ENCODE results near the gene SH3GL3.
A peak's percentile ranks its signal among the peaks of the same experiment; 100 is the strongest.

Gene SH3GL3

GRCh38 chr15:83462026-83462425 lies 14.9 kb downstream of the SH3GL3 start:
- DNase-seq (ENCODE audit: low read depth, low spot score) = no peak

GRCh38 chr15:83462953-83463433 lies 15.9 kb downstream of the SH3GL3 start:
- DNase-seq (ENCODE audit: low read depth, low spot score) = no peak

- no peak for DNase-seq (ENCODE audit: low read depth, low spot score)
These were observed 23.7 kb downstream of the SH3GL3 start for GRCh38 chr15:83470887-83471286.

- no peak for DNase-seq (ENCODE audit: low read depth, low spot score)
These were observed 24.2 kb downstream of the SH3GL3 start for GRCh38 chr15:83471307-83471866.

- DNase-seq (ENCODE audit: low read depth, low spot score) = no peak
These were observed 25.0 kb downstream of the SH3GL3 start for GRCh38 chr15:83472151-83472550.

- DNase-seq (ENCODE audit: low read depth, low spot score) = no peak
These were observed 25.7 kb downstream of the SH3GL3 start for GRCh38 chr15:83472797-83473196.

- DNase-seq (ENCODE audit: low read depth, low spot score) = no peak
These were observed 27.4 kb downstream of the SH3GL3 start for GRCh38 chr15:83474578-83474977.

GRCh38 chr15:83475551-83475950 lies 28.4 kb downstream of the SH3GL3 start:
- DNase-seq (ENCODE audit: low read depth, low spot score) = peak; percentile 67

- no peak for DNase-seq (ENCODE audit: low read depth, low spot score)
These were observed 28.9 kb downstream of the SH3GL3 start for GRCh38 chr15:83476066-83476465.

GRCh38 chr15:83476708-83477107 lies 29.6 kb downstream of the SH3GL3 start:
- DNase-seq (ENCODE audit: low read depth, low spot score) = no peak

- DNase-seq (ENCODE audit: low read depth, low spot score) = peak; percentile 1
These were observed 30.1 kb downstream of the SH3GL3 start for GRCh38 chr15:83477172-83477807.

- DNase-seq (ENCODE audit: low read depth, low spot score) = no peak
These were observed 30.8 kb downstream of the SH3GL3 start for GRCh38 chr15:83477808-83478537.

- DNase-seq (ENCODE audit: low read depth, low spot score) = no peak
These were observed 36.5 kb downstream of the SH3GL3 start for GRCh38 chr15:83483612-83484011.

- DNase-seq (ENCODE audit: low read depth, low spot score) = no peak
These were observed 37.5 kb downstream of the SH3GL3 start for GRCh38 chr15:83484636-83485035.

- no peak for DNase-seq (ENCODE audit: low read depth, low spot score)
These were observed 39.2 kb downstream of the SH3GL3 start for GRCh38 chr15:83486363-83486762.

GRCh38 chr15:83487519-83487918 lies 40.4 kb downstream of the SH3GL3 start:
- no peak for DNase-seq (ENCODE audit: low read depth, low spot score)

- DNase-seq (ENCODE audit: low read depth, low spot score) = no peak
These were observed 42.5 kb downstream of the SH3GL3 start for GRCh38 chr15:83489690-83490089.

- DNase-seq (ENCODE audit: low read depth, low spot score) = no peak
These were observed 44.3 kb downstream of the SH3GL3 start for GRCh38 chr15:83491486-83491885.

GRCh38 chr15:83496766-83497165 lies 49.6 kb downstream of the SH3GL3 start:
- no peak for DNase-seq (ENCODE audit: low read depth, low spot score)

- no peak for DNase-seq (ENCODE audit: low read depth, low spot score)
These were observed 51.2 kb downstream of the SH3GL3 start for GRCh38 chr15:83498374-83498773.

GRCh38 chr15:83498801-83499200 lies 51.7 kb downstream of the SH3GL3 start:
- DNase-seq (ENCODE audit: low read depth, low spot score) = no peak

GRCh38 chr15:83499476-83499875 lies 52.3 kb downstream of the SH3GL3 start:
- no peak for DNase-seq (ENCODE audit: low read depth, low spot score)
